ENCODE results near the gene KDM5B.
A peak's percentile ranks its signal among the peaks of the same experiment; 100 is the strongest.

Gene KDM5B

DNA sequence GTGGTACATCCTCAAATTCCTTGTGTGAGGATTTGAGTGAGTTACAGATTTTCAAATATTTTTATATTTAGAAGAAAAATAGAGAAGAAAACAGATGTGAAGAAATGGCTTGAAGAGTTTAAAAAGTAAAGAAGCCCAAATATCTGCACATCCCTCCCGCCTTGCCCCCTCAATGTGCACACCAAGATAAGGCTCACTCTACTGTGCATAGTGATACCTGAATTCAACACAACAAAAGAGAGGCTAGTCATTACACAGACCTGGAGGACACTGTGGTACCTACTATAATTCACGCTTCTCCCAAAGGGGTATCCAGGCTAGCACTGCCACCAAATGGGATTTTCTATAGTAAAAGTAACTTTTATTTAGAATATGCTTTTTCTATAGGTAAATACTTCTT, 53.9 kb downstream of the KDM5B start:
- ChIA-PET POLR2A (no interaction called here), CTCF (no interaction called here)
- TF ChIP-seq ZXDB (tag by site-specific recombination; IDR thresholded peaks at IDR 0.05): no peak
- TF ChIP-seq, protein P1, sequence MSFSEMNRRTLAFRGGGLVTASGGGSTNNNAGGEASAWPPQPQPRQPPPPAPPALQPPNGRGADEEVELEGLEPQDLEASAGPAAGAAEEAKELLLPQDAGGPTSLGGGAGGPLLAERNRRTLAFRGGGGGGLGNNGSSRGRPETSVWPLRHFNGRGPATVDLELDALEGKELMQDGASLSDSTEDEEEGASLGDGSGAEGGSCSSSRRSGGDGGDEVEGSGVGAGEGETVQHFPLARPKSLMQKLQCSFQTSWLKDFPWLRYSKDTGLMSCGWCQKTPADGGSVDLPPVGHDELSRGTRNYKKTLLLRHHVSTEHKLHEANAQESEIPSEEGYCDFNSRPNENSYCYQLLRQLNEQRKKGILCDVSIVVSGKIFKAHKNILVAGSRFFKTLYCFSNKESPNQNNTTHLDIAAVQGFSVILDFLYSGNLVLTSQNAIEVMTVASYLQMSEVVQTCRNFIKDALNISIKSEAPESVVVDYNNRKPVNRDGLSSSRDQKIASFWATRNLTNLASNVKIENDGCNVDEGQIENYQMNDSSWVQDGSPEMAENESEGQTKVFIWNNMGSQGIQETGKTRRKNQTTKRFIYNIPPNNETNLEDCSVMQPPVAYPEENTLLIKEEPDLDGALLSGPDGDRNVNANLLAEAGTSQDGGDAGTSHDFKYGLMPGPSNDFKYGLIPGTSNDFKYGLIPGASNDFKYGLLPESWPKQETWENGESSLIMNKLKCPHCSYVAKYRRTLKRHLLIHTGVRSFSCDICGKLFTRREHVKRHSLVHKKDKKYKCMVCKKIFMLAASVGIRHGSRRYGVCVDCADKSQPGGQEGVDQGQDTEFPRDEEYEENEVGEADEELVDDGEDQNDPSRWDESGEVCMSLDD (tag by site-specific recombination; IDR thresholded peaks at IDR 0.05): no peak
- TF ChIP-seq, protein P2, sequence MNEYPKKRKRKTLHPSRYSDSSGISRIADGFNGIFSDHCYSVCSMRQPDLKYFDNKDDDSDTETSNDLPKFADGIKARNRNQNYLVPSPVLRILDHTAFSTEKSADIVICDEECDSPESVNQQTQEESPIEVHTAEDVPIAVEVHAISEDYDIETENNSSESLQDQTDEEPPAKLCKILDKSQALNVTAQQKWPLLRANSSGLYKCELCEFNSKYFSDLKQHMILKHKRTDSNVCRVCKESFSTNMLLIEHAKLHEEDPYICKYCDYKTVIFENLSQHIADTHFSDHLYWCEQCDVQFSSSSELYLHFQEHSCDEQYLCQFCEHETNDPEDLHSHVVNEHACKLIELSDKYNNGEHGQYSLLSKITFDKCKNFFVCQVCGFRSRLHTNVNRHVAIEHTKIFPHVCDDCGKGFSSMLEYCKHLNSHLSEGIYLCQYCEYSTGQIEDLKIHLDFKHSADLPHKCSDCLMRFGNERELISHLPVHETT (tag by site-specific recombination; IDR thresholded peaks at IDR 0.05): no peak
- TF ChIP-seq ZNF221 (tag by site-specific recombination; IDR thresholded peaks at IDR 0.05; ENCODE audit: borderline replicate concordance): no peak
- no peak for TF ChIP-seq ZNF16 (tag by site-specific recombination; IDR thresholded peaks at IDR 0.05; ENCODE audit: low read depth)
- no peak for TF ChIP-seq ZNF530 (tag by site-specific recombination; IDR thresholded peaks at IDR 0.05; ENCODE audit: low read depth)
- no peak for TF ChIP-seq ZNF23 (tag by site-specific recombination; IDR thresholded peaks at IDR 0.05; ENCODE audit: borderline replicate concordance)
- TF ChIP-seq WT1 (tag by site-specific recombination; IDR thresholded peaks at IDR 0.05): no peak
- no peak for TF ChIP-seq ZNF366 (tag by site-specific recombination; conservative IDR thresholded peaks at IDR 0.05)
- no peak for TF ChIP-seq ZNF677 (tag by site-specific recombination; IDR thresholded peaks at IDR 0.05)
- TF ChIP-seq ZNF560 (tag by site-specific recombination; IDR thresholded peaks at IDR 0.05; ENCODE audit: borderline replicate concordance): no peak
- Histone ChIP-seq H3K4me1 (ENCODE audit: control insufficient read depth, insufficient read depth, low read length) (no peaks in the 10 kb centered on the region), H3K36me3 (ENCODE audit: control insufficient read depth in 2 of 2, insufficient read depth in 1 of 2, low read length in 2 of 2) (peaks cover 64 to 95% of the 10 kb centered on the region in 2 experiments), H3K27ac (ENCODE audit: extremely low read depth, low read depth, low read length) (no peak overlapping the region), H3K4me3 (ENCODE audit: low read depth, low read length) (no peak overlapping the region), H3K9me3 (ENCODE audit: control insufficient read depth, insufficient read depth, low read depth, low read length) (no peaks in the 10 kb centered on the region)

DNA sequence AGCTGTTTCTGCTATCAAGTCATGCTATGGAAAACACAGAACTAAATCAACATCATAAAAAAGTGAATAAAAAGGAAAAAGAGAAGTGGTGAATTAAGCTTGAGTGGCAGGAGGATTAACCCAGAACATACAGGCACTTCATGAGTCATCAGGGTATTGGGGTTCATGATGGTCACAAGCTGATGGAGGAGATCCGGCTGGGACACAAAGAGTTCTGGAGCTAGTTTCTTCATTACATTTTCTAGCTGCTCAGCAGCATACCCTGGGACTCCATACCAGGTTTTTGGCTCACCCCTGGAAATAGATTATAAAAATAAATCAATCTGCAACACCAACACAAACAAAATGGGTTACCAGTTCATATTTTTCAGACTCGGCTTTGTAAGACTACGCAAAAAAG, 55.4 kb downstream of the KDM5B start:
- POLR2A ChIA-PET: no interaction called here
- H3K9me3 ChIP-seq (ENCODE audit: control insufficient read depth, insufficient read depth, low read depth, low read length): no peaks in the 10 kb centered on the region

More for the DNA sequence above, 55.4 kb downstream of the KDM5B start:
- Histone ChIP-seq H3K36me3 (ENCODE audit: control insufficient read depth in 2 of 2, insufficient read depth in 1 of 2, low read length in 2 of 2) (peaks cover 57 to 97% of the 10 kb centered on the region in 2 experiments), H3K4me1 (ENCODE audit: control insufficient read depth, insufficient read depth, low read length) (no peaks in the 10 kb centered on the region), H3K4me3 (ENCODE audit: low read depth, low read length) (no peak overlapping the region), H3K27ac (ENCODE audit: extremely low read depth, low read depth, low read length) (no peak overlapping the region)
- CTCF ChIA-PET: interaction anchor here (0.5 to 0.6 kb wide), 3 partner anchors 14 to 564 kb away, joined by 3 read pairs; partner anchors contain the start of gene RABIF
- TF ChIP-seq, protein P3, sequence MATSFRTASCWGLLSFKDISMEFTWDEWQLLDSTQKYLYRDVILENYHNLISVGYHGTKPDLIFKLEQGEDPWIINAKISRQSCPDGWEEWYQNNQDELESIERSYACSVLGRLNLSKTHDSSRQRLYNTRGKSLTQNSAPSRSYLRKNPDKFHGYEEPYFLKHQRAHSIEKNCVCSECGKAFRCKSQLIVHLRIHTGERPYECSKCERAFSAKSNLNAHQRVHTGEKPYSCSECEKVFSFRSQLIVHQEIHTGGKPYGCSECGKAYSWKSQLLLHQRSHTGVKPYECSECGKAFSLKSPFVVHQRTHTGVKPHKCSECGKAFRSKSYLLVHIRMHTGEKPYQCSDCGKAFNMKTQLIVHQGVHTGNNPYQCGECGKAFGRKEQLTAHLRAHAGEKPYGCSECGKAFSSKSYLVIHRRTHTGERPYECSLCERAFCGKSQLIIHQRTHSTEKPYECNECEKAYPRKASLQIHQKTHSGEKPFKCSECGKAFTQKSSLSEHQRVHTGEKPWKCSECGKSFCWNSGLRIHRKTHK (tag by site-specific recombination; IDR thresholded peaks at IDR 0.05): no peak
- TF ChIP-seq OVOL3 (tag by site-specific recombination; IDR thresholded peaks at IDR 0.05): no peak
- no peak for TF ChIP-seq ZNF274 (IDR thresholded peaks at IDR 0.05; ENCODE audit: low read length)
- no peak for TF ChIP-seq ZNF274 (tag by site-specific recombination; IDR thresholded peaks at IDR 0.05; ENCODE audit: borderline replicate concordance)
- no peak for TF ChIP-seq ZNF571 (tag by site-specific recombination; IDR thresholded peaks at IDR 0.05)
- TF ChIP-seq, protein P4, sequence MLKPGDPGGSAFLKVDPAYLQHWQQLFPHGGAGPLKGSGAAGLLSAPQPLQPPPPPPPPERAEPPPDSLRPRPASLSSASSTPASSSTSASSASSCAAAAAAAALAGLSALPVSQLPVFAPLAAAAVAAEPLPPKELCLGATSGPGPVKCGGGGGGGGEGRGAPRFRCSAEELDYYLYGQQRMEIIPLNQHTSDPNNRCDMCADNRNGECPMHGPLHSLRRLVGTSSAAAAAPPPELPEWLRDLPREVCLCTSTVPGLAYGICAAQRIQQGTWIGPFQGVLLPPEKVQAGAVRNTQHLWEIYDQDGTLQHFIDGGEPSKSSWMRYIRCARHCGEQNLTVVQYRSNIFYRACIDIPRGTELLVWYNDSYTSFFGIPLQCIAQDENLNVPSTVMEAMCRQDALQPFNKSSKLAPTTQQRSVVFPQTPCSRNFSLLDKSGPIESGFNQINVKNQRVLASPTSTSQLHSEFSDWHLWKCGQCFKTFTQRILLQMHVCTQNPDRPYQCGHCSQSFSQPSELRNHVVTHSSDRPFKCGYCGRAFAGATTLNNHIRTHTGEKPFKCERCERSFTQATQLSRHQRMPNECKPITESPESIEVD (tag by site-specific recombination; IDR thresholded peaks at IDR 0.05): peak; percentile 22; the same call in 1 of the 2 replicates
- TF ChIP-seq ZNF514 (tag by site-specific recombination; IDR thresholded peaks at IDR 0.05): no peak
- no peak for TF ChIP-seq ZNF394 (tag by site-specific recombination; IDR thresholded peaks at IDR 0.05; ENCODE audit: borderline replicate concordance)
- TF ChIP-seq ZBTB20 (tag by site-specific recombination; IDR thresholded peaks at IDR 0.05): no peak

Data from HEK293 (cell line).